GM13977 (cell line): ENCODE data around the gene CFAP20DC.

Experiments
- DNase-seq: peaks from one replicate; pipeline ENCODE4 v3.0.0; 2012; ENCODE audit warnings: low spot score
- in situ Hi-C: fragments of 300-500 bp; cut with MboI; formaldehyde crosslinking; loops from one replicate; pipeline ENCODE4 v1.12.0; 2022; ENCODE audit warnings: low sequenced_read_pairs, low pct_unique_long_range_greater_than_20kb, mixed read lengths, inconsistent platforms; ENCODE audit not compliant: unreplicated experiment
- TF ChIP-seq, protein P1 (sequence below): IDR thresholded peaks from 2 replicates; pipeline ENCODE4 v1.5.1; 2012; ENCODE audit warnings: mild to moderate bottlenecking, control low read depth; ENCODE audit not compliant: insufficient read depth; ENCODE audit errors: extremely low read depth, missing control alignments

CFAP20DC gene

GRCh38 chr3:58994746-58995330, 55.0 kb downstream of the CFAP20DC start:
- peak; percentile 57 for DNase-seq
- TF ChIP-seq, protein P1, sequence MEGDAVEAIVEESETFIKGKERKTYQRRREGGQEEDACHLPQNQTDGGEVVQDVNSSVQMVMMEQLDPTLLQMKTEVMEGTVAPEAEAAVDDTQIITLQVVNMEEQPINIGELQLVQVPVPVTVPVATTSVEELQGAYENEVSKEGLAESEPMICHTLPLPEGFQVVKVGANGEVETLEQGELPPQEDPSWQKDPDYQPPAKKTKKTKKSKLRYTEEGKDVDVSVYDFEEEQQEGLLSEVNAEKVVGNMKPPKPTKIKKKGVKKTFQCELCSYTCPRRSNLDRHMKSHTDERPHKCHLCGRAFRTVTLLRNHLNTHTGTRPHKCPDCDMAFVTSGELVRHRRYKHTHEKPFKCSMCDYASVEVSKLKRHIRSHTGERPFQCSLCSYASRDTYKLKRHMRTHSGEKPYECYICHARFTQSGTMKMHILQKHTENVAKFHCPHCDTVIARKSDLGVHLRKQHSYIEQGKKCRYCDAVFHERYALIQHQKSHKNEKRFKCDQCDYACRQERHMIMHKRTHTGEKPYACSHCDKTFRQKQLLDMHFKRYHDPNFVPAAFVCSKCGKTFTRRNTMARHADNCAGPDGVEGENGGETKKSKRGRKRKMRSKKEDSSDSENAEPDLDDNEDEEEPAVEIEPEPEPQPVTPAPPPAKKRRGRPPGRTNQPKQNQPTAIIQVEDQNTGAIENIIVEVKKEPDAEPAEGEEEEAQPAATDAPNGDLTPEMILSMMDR, result peak; percentile 63
- in situ Hi-C loops, result no loop called here

- no peak for DNase-seq
- TF ChIP-seq, protein P1, result no peak
- in situ Hi-C loops, result no loop called here
Observed at GRCh38 chr3:58993547-58993946, 56.3 kb downstream of the CFAP20DC start.

DNA sequence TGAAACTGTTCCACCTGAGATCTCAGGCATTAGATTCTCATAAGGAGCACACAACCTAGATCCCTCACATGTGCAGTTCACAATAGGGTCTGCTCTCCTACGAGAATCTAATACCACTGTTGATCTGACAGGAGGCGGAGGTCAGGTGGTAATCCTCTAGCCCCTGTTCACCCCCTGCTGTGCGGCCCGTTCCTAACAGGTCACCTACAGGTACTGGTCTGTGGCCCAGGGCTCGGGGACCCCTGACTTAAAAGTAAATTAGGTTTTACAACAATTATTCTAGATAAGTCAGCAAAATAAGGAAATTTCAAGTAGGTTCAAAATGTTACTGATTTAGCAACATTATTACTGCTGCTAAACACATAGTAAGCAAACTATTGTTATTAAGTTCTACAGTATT, 58.2 kb downstream of the CFAP20DC start:
- TF ChIP-seq, protein P1, result no peak
- in situ Hi-C loops, result no loop called here
- no peak for DNase-seq

- TF ChIP-seq, protein P1, result no peak
- DNase-seq, result no peak
- in situ Hi-C loops, result no loop called here
Observed at GRCh38 chr3:58991026-58991425, 58.8 kb downstream of the CFAP20DC start.

GRCh38 chr3:58989955-58990354, 59.9 kb downstream of the CFAP20DC start:
- TF ChIP-seq, protein P1, result no peak
- in situ Hi-C loops, result no loop called here
- DNase-seq, result no peak

DNA sequence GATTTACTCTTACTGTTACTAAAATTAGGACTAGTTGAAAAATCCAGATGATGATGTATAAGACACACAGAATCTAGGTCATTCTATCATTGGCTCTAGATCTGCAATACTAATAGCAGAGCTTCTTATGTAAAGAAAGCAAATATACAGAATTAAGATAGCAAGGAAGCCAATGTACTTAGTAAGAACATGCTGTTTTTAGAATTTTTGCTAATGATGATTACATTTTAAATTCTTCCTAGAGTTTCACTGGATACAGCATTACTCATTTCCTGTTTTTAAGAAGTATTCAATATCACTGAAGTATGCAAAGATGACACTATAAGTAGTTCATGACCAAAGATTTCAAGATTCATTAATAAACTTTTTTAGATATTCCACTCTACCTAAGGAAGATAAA, 60.7 kb downstream of the CFAP20DC start:
- in situ Hi-C loops, result no loop called here
- no peak for DNase-seq
- TF ChIP-seq, protein P1, result no peak
